IPS DF 19.7 (cell line): Measurements from ENCODE around the gene RUVBL2.
"Not testable (repeated sequence)": the region's sequence is repeated elsewhere in the genome, so short reads cannot be mapped to it uniquely, and the experiment has no call there.

Experiments
- DNase-seq: peaks from one replicate; pipeline ENCODE4 v3.0.0-alpha.2; 2013; ENCODE audit warnings: low read depth, low spot score

The RUVBL2 gene

DNA sequence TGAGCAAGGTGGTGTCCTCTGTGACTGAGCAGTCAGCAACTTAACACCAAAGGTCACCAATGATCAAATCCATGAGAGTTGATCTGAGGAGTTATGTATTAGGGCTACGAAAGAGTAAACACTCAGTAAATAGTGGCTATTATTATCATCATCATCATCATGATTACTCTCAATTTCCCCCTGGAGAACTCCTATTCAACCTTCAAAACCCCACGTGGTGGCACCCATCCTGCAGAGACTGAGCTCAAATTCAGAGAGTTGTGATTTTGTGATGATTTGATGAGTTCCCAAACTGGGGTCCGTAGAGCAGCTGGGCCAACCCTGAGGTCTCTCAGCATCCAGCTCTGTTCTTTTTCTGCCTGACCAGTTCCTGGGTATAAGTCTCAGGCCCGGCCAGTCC lies 56.1 kb downstream of the RUVBL2 start:
- DNase-seq = not testable (repeated sequence)

DNA sequence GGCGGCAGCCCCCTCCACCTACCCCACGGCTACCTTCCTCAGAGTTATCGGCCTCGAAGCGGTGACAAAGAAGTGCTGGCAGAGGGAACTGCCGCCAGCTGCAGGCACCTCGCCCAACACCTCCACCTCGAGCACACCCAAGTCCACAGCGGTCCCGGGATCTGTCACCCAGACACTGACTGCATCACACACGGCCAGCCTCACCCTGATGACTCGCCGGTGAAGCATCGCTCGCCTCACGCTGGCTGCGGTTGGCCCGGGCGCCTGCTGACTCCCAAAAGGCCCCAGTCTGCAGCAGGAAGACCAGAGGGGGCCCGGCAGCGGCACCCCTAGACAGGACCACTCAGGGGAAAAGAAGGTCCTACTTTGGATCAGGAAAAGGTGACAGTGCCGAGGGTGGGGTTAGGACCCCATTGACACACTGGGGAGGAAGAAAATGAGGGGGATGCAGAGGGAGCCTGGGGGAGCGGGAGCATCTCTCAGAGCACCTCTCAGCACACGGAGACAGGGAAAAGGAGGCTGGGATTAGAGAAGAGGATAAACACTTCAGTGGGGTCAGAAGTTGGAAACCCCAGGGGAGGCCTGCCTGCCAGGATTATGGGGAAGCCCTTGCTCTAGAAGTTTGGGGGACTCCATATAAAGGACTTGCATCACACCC lies 56.8 kb downstream of the RUVBL2 start:
- not testable (repeated sequence) for DNase-seq

DNA sequence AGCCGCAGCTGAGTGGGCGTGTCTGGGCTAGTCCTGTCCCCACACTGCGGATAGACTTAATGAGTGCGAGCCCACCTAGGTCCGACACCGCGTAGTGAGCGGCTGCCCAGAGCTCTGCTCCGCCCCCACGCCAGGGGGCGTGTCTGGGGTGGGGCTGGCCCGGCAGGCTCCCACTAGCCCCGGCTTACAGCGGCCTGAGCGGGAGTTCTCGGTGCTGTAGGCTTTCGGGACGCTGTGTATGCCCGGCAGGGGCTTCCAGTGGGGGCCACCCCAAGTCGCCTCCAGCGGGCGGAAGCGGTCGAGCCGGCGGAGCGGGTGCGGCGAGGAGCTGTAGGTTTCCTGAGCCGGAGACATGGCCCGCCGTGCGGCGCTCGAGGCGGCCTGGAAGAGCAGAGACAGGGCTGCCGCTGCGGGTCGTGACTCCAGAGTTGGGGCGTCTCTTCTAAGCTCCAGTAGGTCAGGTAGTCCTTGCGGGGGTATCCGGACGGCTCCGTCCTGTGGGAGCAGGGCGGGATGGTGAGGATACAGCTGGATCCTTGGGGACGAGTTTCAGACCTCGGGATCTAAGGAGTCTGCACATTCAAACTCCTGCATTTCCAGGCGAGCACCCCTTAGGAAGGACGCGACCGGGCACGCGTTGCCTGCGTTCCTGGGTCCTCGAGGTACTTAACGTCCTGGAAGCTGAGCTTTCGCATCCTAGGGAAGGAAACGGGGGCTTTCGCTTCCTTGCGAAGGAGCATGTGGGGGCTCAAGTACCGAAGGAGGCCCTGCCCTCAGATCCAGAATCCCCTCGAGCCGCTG lies 62.6 kb downstream of the RUVBL2 start:
- no peak for DNase-seq

DNA sequence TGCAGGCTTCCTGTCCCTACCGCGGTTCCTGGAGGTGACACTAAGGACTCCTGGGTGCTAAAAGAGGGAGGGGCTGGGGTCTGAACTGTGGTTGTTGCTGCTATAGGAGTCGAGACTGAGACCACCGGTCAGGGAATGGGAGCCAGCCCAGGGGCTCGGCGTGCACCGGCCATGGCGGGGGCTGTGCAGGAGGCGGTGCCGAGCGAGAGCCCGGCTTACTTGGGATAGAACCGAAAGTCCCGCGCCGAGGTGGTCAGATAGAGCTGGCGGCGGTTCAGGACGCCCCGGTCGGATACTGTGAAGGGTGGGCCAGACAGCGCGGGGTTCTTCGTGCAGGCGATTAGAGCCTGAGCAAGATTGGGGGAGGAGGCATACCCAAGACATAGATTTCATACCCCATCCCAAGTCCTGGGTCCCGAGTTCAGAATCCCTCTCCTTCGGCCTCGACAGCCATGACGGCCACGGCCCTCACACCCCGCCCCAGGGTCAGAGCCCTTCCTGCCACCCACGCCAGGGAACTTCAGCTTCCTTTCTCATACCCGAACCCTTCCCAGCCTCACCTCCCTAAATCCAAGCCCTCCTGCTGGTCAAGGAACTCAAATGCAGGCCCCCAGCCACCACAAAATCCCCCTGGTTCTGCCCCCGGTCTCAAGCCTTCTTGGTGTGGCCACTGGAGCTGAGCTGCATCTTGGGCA lies 63.4 kb downstream of the RUVBL2 start:
- DNase-seq = not testable (repeated sequence)

DNA sequence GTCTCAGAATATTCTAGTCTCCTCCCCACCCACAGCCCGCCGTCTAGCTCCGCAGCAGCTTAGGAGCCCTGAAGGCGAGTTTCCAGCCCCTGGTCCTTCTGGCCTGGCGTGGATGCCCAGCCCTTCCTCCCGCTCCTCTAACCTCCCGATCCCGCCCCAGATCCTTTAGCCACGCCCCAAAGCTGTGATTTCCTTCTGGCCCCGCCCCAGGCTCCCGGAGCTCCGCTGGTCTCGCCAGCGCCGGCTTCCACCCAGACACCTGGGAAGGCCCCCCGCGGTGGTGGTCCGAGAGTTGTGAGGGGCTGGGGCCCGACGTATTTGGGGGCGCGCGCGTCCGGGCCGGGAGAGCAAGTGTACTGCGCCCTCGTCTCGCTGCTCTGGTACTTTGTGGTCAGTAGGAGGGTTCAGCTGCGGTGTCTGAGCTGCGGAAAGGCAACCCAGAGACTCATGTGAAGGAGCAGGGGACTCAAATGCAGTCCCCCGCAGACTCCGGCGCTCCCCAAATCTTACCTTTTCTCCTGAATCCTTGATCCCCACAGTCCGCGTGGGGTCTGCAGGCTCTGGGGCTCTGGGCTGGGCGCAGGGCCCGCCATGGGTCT lies 64.0 kb downstream of the RUVBL2 start, which contains the start of gene CGB7:
CGB7 (minus strand) TSS at position 114 of the 599 bp plus-strand sequence. CDS start 2,374 bp downstream, outside the sequence.
- DNase-seq = no peak

DNA sequence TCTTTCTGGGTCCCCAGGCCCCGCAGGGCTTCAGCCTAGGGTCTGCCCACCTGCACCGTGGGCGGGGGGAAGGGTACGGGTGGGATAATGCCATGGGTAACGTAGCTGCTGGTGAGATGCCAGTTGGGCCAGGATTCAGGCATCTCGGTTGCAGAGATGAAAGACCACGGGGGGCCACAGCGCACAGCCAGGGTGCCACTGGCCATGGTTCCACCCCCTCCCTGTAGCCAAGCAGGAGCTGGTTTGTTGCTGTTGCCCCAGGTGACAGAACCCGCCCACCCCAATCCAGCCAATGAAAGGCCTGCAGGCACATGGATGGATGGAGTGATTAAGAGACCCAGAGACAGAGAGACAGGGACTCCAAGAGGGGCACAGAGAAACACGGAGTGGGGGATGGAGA lies 64.9 kb downstream of the RUVBL2 start:
- DNase-seq = no peak

DNA sequence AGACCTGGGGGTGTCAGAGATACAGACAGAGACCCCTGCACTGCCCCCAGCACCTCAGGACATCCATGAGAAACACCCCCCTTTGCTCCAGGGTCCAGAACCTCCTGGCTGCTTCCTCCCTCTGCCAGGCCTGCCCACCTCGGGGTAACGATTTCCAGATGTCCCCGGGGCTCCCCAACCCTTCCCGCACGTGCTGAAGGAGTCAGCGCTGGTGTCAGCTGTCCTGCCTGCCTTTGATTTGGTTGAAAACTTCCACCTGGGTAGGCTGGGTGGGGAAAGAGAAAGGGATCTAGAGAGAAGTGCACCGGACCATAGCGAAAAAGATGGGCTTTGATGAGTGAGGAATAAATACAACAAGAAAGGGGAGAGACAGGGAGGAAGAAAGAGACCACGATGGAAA lies 65.4 kb downstream of the RUVBL2 start:
- DNase-seq = no peak

DNA sequence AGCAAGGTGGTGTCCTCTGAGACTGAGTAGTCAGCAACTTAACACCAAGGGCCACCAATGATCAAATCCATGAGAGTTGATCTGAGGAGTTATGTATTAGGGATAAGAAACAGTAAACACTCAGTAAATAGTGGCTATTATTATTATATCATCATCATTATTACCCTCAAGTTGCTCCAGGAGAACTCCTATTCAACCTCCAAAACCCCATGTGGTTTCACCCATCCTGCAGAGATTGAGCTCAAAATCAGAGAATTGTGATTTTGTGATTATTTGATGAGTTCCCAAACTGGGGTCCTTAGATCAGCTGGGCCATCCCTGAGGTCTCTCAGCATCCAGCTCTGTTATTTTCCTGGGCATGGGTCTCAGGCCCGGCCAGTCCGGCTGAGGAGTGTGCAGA lies 67.3 kb downstream of the RUVBL2 start:
- no peak for DNase-seq

DNA sequence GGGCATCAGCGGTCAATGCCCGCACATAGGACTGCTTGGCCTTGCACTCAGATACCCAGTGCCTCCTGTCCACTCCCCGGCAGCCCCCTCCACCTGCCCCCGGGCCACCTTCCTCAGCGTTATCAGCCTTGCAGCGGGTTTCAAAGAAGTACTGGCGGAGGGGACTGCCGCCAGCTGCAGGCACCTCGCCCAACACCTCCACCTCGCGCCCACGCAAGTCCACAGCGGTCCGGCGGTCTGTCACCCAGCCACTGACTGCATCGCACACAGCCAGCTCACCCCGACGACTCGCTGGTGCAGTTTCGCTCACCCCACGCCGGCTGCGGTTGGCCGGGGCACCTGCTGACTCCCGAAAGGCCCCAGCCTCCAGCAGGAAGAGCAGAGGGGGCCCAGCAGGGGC lies 67.8 kb downstream of the RUVBL2 start:
- DNase-seq = no peak

DNA sequence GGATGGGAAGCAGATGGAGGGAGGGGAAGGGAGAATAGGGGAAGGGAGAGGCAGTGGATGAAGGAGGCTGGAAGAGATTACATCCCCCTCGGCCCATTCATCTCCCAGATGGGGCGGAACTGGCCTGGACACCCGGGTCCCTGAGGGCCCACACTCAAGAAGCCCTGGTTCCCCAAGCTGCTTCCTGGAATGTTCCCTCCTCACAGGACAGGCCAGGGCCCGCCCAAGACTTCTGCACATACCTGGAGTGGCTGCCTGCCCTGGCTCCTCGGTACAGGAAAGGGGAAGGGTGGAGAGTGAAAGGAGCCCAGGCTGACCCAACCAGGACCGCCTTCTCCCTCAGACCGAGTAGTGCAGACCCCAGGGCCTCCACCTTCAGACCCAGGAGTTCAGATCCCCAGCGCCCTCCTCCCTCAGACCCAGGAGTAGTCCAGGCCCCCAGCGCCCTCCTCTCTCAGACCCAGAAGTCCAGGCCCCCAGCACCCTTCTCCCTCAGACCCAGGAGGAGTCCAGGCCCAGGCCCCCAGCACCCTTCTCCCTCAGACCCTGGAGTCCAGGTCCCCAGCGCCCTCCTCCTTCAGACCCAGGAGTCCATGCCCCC lies 70.4 kb downstream of the RUVBL2 start:
- DNase-seq = no peak

DNA sequence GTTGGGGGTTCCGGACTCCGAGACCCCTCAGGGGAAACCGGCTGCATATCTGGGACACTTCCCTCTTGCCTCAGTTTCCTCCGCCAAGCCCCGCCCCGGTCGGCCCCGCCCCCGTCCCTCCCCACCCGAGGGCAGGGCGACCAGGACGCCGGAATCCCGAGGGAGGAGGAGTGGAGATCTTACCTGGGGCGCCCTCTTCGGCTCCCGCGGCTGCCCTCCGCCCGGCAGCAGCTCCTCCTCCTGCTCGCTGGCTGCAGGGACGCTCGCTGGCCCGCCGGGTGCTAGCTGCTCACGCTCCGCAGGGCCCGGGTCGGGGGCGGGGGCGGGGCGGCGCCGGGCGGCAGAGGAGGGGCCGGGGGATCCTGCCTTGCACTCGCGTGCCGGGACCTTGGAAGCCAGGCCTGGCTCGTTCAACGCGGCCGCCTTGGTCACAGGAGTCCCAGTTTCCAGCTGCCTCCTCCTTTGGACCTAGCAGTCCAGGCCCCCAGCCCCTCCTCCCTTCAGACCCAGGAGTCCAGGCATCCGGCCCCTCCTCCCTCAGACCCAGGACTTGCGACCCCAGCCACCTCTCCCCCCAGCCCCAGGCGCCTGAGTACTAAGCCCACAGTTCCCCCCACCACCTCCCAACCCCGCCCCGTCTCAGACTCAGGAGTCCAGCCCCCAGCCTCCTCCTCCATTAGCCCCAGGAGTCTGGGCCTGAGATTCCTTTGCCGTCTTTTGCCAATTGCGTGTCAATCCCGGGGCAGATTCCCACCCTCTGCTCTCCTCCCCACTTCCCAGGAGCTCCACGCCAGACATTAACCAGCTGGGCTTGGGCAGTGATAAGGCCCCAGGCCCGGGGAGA lies 71.3 kb downstream of the RUVBL2 start, which contains the start of gene NTF4:
NTF4 (minus strand) TSS at position 51 of the 844 bp plus-strand sequence. CDS start 2,821 bp downstream, outside the sequence.
- no peak for DNase-seq
